Gastroesophageal sphincter (tissue), 3 donors: ENCODE measurements around the gene CEP112.

ENCODE experiments used
- POLR2A ChIP-seq, 2 donors: fragments of 450-650 bp; IDR thresholded peaks; one replicate each; pipeline ENCODE4 v1.6.1; 2017; ENCODE audit warnings: antibody characterized with exemption in 2 of 2, mild to moderate bottlenecking in 2 of 2, moderate library complexity in 1 of 2
- POLR2AphosphoS5 ChIP-seq: sonication (generic); formaldehyde crosslinking; IDR thresholded peaks from one replicate; pipeline ENCODE4 v1.6.1; 2017; ENCODE audit warnings: antibody characterized with exemption
- TF ChIP-seq, protein P1 (sequence below), 4 experiments: fragments of 200-600 bp in 2 of 4; fragments of 450-650 bp in 2 of 4; sonication (generic) in 1 of 4; IDR thresholded peaks; one replicate each; pipeline ENCODE4 v1.5.1; 2017 to 2019; ENCODE audit warnings: antibody characterized with exemption in 4 of 4, mild to moderate bottlenecking in 2 of 4, moderate library complexity in 2 of 4

DNA sequence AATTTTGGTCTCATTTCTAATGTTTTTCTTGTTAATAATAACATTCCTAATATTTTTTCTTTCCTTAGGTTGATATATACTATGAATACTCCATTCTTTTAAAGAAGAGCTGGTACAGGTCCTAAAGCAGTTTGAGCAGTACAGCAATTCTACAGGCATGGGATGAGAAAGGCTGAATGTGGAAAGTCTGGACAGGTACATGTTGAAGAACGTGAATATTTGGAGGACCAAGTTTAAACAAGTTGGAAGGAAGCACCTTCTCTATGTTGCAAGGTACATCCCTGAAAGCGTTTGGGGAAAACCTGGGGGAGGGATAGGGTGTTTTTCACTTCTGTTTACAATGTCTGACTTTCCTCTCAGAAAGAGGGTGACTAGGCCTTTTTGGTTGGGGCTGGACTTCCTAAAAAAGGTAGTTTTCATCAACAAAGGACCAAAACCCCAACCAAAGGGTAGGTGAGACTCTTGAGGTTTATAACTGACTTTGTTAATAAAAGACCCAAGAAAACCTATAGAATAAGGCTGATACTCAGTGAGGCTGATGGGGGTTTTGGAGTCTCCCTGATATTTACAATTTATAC is 534.6 kb downstream of the CEP112 start:
- TF ChIP-seq POLR2AphosphoS5 (no peak), POLR2A (IDR thresholded peaks at IDR 0.05) (no peak)
- TF ChIP-seq, protein P1, sequence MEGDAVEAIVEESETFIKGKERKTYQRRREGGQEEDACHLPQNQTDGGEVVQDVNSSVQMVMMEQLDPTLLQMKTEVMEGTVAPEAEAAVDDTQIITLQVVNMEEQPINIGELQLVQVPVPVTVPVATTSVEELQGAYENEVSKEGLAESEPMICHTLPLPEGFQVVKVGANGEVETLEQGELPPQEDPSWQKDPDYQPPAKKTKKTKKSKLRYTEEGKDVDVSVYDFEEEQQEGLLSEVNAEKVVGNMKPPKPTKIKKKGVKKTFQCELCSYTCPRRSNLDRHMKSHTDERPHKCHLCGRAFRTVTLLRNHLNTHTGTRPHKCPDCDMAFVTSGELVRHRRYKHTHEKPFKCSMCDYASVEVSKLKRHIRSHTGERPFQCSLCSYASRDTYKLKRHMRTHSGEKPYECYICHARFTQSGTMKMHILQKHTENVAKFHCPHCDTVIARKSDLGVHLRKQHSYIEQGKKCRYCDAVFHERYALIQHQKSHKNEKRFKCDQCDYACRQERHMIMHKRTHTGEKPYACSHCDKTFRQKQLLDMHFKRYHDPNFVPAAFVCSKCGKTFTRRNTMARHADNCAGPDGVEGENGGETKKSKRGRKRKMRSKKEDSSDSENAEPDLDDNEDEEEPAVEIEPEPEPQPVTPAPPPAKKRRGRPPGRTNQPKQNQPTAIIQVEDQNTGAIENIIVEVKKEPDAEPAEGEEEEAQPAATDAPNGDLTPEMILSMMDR (IDR thresholded peaks at IDR 0.05), result no peak
